OCI-LY1 (cell line): Measurements from ENCODE around the gene HIPK1.

Experiments used
- EZH2 ChIP-seq: fragments of 200-600 bp; sonication (generic), shearing (Covaris generic); IDR thresholded peaks from 2 replicates; pipeline ENCODE4 v1.8.0; 2017; ENCODE audit warnings: borderline replicate concordance, mixed run types, mild to moderate bottlenecking, antibody characterized with exemption, low read length, moderate library complexity, mixed read lengths
- TF ChIP-seq, protein P1 (sequence below): fragments of 200-600 bp; sonication (generic), shearing (Covaris generic); IDR thresholded peaks from 2 replicates; pipeline ENCODE4 v1.5.1; 2017; ENCODE audit warnings: mild to moderate bottlenecking, antibody characterized with exemption, low read length, moderate library complexity, mixed read lengths

DNA sequence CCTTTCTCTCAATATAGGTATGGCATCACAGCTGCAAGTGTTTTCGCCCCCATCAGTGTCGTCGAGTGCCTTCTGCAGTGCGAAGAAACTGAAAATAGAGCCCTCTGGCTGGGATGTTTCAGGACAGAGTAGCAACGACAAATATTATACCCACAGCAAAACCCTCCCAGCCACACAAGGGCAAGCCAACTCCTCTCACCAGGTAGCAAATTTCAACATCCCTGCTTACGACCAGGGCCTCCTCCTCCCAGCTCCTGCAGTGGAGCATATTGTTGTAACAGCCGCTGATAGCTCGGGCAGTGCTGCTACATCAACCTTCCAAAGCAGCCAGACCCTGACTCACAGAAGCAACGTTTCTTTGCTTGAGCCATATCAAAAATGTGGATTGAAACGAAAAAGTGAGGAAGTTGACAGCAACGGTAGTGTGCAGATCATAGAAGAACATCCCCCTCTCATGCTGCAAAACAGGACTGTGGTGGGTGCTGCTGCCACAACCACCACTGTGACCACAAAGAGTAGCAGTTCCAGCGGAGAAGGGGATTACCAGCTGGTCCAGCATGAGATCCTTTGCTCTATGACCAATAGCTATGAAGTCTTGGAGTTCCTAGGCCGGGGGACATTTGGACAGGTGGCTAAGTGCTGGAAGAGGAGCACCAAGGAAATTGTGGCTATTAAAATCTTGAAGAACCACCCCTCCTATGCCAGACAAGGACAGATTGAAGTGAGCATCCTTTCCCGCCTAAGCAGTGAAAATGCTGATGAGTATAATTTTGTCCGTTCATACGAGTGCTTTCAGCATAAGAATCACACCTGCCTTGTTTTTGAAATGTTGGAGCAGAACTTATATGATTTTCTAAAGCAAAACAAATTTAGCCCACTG is 11.5 kb downstream of the HIPK1 start:
- TF ChIP-seq, protein P1, sequence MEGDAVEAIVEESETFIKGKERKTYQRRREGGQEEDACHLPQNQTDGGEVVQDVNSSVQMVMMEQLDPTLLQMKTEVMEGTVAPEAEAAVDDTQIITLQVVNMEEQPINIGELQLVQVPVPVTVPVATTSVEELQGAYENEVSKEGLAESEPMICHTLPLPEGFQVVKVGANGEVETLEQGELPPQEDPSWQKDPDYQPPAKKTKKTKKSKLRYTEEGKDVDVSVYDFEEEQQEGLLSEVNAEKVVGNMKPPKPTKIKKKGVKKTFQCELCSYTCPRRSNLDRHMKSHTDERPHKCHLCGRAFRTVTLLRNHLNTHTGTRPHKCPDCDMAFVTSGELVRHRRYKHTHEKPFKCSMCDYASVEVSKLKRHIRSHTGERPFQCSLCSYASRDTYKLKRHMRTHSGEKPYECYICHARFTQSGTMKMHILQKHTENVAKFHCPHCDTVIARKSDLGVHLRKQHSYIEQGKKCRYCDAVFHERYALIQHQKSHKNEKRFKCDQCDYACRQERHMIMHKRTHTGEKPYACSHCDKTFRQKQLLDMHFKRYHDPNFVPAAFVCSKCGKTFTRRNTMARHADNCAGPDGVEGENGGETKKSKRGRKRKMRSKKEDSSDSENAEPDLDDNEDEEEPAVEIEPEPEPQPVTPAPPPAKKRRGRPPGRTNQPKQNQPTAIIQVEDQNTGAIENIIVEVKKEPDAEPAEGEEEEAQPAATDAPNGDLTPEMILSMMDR = no peak; the same call in 1 of the 2 replicates
- no peak for TF ChIP-seq EZH2
